H1 (cell line): ENCODE measurements around the gene PER2. TPM values are rescaled to one million over a fixed set of nuclear protein-coding genes. Genes with fewer than 3 reads are reported as not detected.
A peak's percentile ranks its signal among the peaks of the same experiment; 100 is the strongest.

ENCODE experiments used
- CEBPB ChIP-seq: IDR thresholded peaks from 2 replicates; pipeline ENCODE4 v1.6.1; 2012; ENCODE audit warnings: low read depth, low read length
- CHD7 ChIP-seq: fragments of 300-600 bp; sonication (generic); IDR thresholded peaks from 2 replicates; pipeline ENCODE4 v1.7.1; 2012; ENCODE audit warnings: low read length, moderate library complexity, mild to moderate bottlenecking, inconsistent platforms; ENCODE audit not compliant: insufficient replicate concordance
- EGR1 ChIP-seq: IDR thresholded peaks from 2 replicates; pipeline ENCODE4 v1.6.1; 2011; ENCODE audit warnings: low read depth, low read length, borderline replicate concordance
- HDAC6 ChIP-seq: IDR thresholded peaks from one replicate; pipeline ENCODE4 v1.7.1; 2012; ENCODE audit warnings: low read depth, mild to moderate bottlenecking, inconsistent platforms, low read length, moderate library complexity
- MAFK ChIP-seq: IDR thresholded peaks from 2 replicates; pipeline ENCODE4 v1.6.1; 2012; ENCODE audit warnings: low read depth, mild to moderate bottlenecking, improper control_type of control experiment, low read length
- SAP30 ChIP-seq: fragments of 300-600 bp; sonication (generic); IDR thresholded peaks from 2 replicates; pipeline ENCODE4 v1.7.1; 2012; ENCODE audit warnings: low read length, moderate library complexity, mild to moderate bottlenecking, inconsistent platforms; ENCODE audit not compliant: insufficient read depth, insufficient replicate concordance
- SRF ChIP-seq: IDR thresholded peaks from 2 replicates; pipeline ENCODE4 v1.6.1; 2011; ENCODE audit warnings: mild to moderate bottlenecking, low read depth, low read length, moderate library complexity
- SUZ12 ChIP-seq: fragments of 200-600 bp; sonication (generic); IDR thresholded peaks from 2 replicates; pipeline ENCODE4 v1.6.1; 2012; ENCODE audit warnings: mild to moderate bottlenecking, inconsistent platforms, low read length, moderate library complexity, mixed read lengths
- TBP ChIP-seq: IDR thresholded peaks from 2 replicates; pipeline ENCODE4 v1.6.1; 2011; ENCODE audit warnings: low read depth, low read length, improper control_type of control experiment
- YY1 ChIP-seq: IDR thresholded peaks from 2 replicates; pipeline ENCODE4 v1.6.1; 2011; ENCODE audit warnings: low read depth, mild to moderate bottlenecking, low read length
- polyA plus RNA-seq, 7 experiments: library from polyadenylated mRNA; depleted of rRNA in 3 of 7; stranded (reverse) in 5 of 7; unstranded in 2 of 7; fragments of >200 nt in 5 of 7; fragments of 200-250 nt in 2 of 7; gene quantifications; 1 replicate in 5 of 7; 2 replicates in 1 of 7; 4 replicates in 1 of 7; pipeline versions ENCODE4 v1.2.1 to v1.2.3, GENCODE V29; 2011 to 2013; ENCODE audit warnings: missing spikeins in 2 of 7, mixed read lengths in 2 of 7
- total RNA-seq: library from RNA; stranded (reverse); fragmentation: NEBNext Ultra II Directional; extraction: Animal tissue kit (Norgen Biotek cat#: 25700); gene quantifications from 2 replicates; pipeline ENCODE4 v1.2.1, GENCODE V29; 2021

The PER2 gene
- total and polyA plus RNA-seq, 2 of the 8 experiments (the other 6 are each of a cell fraction or from before 2014, with no cell fraction given): 0.91 to 5.5 TPM

- TF ChIP-seq CHD7 (no peak), SUZ12 (no peak), SAP30 (peak; percentile 25), MAFK (no peak), CEBPB (no peak), TBP (peak; percentile 92; the same call in 1 of the 2 replicates), HDAC6 (no peak), EGR1 (no peak), YY1 (0 out of 2 replicates have a peak, but pooled peaks have one; percentile 33), SRF (no peak)
These were observed 48.3 kb downstream of the PER2 start, which contains the start of gene HES6 (continued) for GRCh38 chr2:238239863-238240756.
